HepG2 (cell line): ENCODE measurements around the gene PRELID1. TPM values are rescaled to one million over a fixed set of nuclear protein-coding genes. Genes with fewer than 3 reads are reported as not detected.

Experiments used
- ATAC-seq: fragments of 200-7000 bp; cut with Tn5 transposase; 3 replicates; pipeline ENCODE4 v1.9.1; 2020; ENCODE audit warnings: mild to moderate bottlenecking, moderate library complexity
- BruUV-seq: library from RNA; stranded (reverse); fragments of 400-500 nt; replicated peaks from 2 replicates; lab custom pipeline; 2021; lab: Mats Ljungman, UMichigan
- CTCF ChIA-PET: fragments of 300-600 bp; formaldehyde crosslinking; extraction: SDS; loops from one replicate; lab custom pipeline; 2021; ENCODE audit warnings: low total read pairs, inconsistent platforms, low intra/inter-chr PET ratio; lab: Yijun Ruan, JAX
- POLR2A ChIA-PET: fragments of 350-600 bp; sonication (Branson Sonifier 250); formaldehyde crosslinking; loops from one replicate; lab custom pipeline; 2020; ENCODE audit warnings: antibody characterized with exemption, inconsistent platforms; lab: Yijun Ruan, JAX
- DNase-seq: peaks from one replicate; pipeline ENCODE4 v3.0.0-alpha.2; 2015; ENCODE audit warnings: low spot score
- FAIRE-seq: peaks from 3 replicates; lab custom pipeline; 2011; peaks lifted over from hg19 to GRCh38; lab: Jason Lieb, UNC
- H2AFZ ChIP-seq: one replicate; pipeline ENCODE4 v1.6.1; 2011; ENCODE audit warnings: low read length, inconsistent platforms
- H3K27ac ChIP-seq: fragments of 300-600 bp; 3 replicates; pipeline ENCODE4 v1.8.0; 2011; ENCODE audit warnings: mixed run types, mild to moderate bottlenecking, mixed read lengths, low read length, inconsistent platforms; ENCODE audit not compliant: insufficient read depth; ENCODE audit errors: extremely low read length
- H3K27me3 ChIP-seq, 2 experiments: fragments of 200-600 bp in 1 of 2; 2 replicates in 1 of 2; 3 replicates in 1 of 2; pipeline versions ENCODE4 v1.6.0 to v1.8.0; 2011; ENCODE audit warnings: low read length in 2 of 2, mild to moderate bottlenecking in 2 of 2, moderate library complexity in 2 of 2, inconsistent platforms in 1 of 2; ENCODE audit not compliant: insufficient read depth in 2 of 2, control insufficient read depth in 1 of 2
- H3K36me3 ChIP-seq, 2 experiments: fragments of 200-600 bp in 1 of 2; replicated peaks in 1 of 2; 2 replicates in 1 of 2; 3 replicates in 1 of 2; pipeline versions ENCODE4 v1.5.1 to v1.8.0; 2011; ENCODE audit warnings: low read length in 2 of 2, inconsistent platforms in 1 of 2; ENCODE audit not compliant: insufficient read depth in 2 of 2, control insufficient read depth in 1 of 2
- H3K4me1 ChIP-seq: 2 replicates; pipeline ENCODE4 v1.5.1; 2012; ENCODE audit warnings: low read length, inconsistent platforms; ENCODE audit not compliant: insufficient read depth
- H3K4me2 ChIP-seq: 2 replicates; pipeline ENCODE4 v1.6.0; 2011; ENCODE audit warnings: low read depth, low read length, inconsistent platforms
- H3K4me3 ChIP-seq, 3 experiments: fragments of 200-600 bp in 1 of 3; sonication (generic), shearing (Covaris generic) in 1 of 3; replicated peaks in 1 of 3; 2 replicates each; pipeline ENCODE4 v1.5.1; 2011 to 2016; ENCODE audit warnings: low read length in 3 of 3, inconsistent platforms in 2 of 3, low read depth in 2 of 3, mild to moderate bottlenecking in 2 of 3, control low read depth in 1 of 3, mixed read lengths in 1 of 3; ENCODE audit not compliant: insufficient read depth in 1 of 3
- H3K79me2 ChIP-seq: one replicate; pipeline ENCODE4 v1.6.1; 2011; ENCODE audit warnings: low read length, inconsistent platforms; ENCODE audit not compliant: insufficient read depth
- H3K9ac ChIP-seq: 2 replicates; pipeline ENCODE4 v1.6.0; 2011; ENCODE audit warnings: mild to moderate bottlenecking, low read depth, low read length, inconsistent platforms; ENCODE audit not compliant: insufficient read depth
- H3K9me3 ChIP-seq: 2 replicates; pipeline ENCODE4 v1.5.1; 2012; ENCODE audit warnings: mild to moderate bottlenecking, low read length
- H4K20me1 ChIP-seq: 2 replicates; pipeline ENCODE4 v1.6.0; 2011; ENCODE audit warnings: inconsistent platforms, mild to moderate bottlenecking, low read length, moderate library complexity; ENCODE audit not compliant: insufficient read depth
- DPF2 ChIP-seq: sonication (generic); formaldehyde crosslinking; IDR thresholded peaks from 2 replicates; pipeline ENCODE4 v1.4.0; 2020; ENCODE audit warnings: mild to moderate bottlenecking, low read depth, missing genetic modification reagents, borderline replicate concordance
- ELF3 ChIP-seq: IDR thresholded peaks from 2 replicates; pipeline ENCODE4 v1.6.1; 2016; ENCODE audit warnings: missing genetic modification reagents, missing compliant biosample characterization
- KLF15 ChIP-seq: sonication (generic); formaldehyde crosslinking; IDR thresholded peaks from 2 replicates; pipeline ENCODE4 v1.8.1; 2023; ENCODE audit warnings: borderline replicate concordance, mild to moderate bottlenecking, inconsistent platforms, missing genetic modification reagents, mixed read lengths
- MAFK ChIP-seq, 2 experiments: IDR thresholded peaks in 1 of 2; conservative IDR thresholded peaks in 1 of 2; 2 replicates each; pipeline ENCODE4 v1.6.1; 2011; ENCODE audit warnings: improper control_type of control experiment in 2 of 2, low read length in 2 of 2
- MIER3 ChIP-seq: IDR thresholded peaks from 2 replicates; pipeline ENCODE4 v1.6.1; 2016; ENCODE audit warnings: missing compliant biosample characterization, borderline replicate concordance
- PAWR ChIP-seq: sonication (generic); formaldehyde crosslinking; IDR thresholded peaks from 2 replicates; pipeline ENCODE4 v1.4.0; 2020; ENCODE audit warnings: missing genetic modification reagents, mild to moderate bottlenecking, borderline replicate concordance
- PRDM15 ChIP-seq: sonication (generic); formaldehyde crosslinking; IDR thresholded peaks from 2 replicates; pipeline ENCODE4 v1.4.0; 2020; ENCODE audit warnings: missing genetic modification reagents
- RXRA ChIP-seq: sonication (generic); formaldehyde crosslinking; IDR thresholded peaks from 2 replicates; pipeline ENCODE4 v1.5.1; 2020; ENCODE audit warnings: missing genetic modification reagents
- SMC3 ChIP-seq: IDR thresholded peaks from 2 replicates; pipeline ENCODE4 v1.6.1; 2011; ENCODE audit warnings: low read length, improper control_type of control experiment
- SP2 ChIP-seq: sonication (generic); formaldehyde crosslinking; IDR thresholded peaks from 2 replicates; pipeline ENCODE4 v1.5.1; 2020; ENCODE audit warnings: mild to moderate bottlenecking, missing genetic modification reagents
- TFAP4 ChIP-seq: sonication (generic); IDR thresholded peaks from 2 replicates; pipeline ENCODE4 v1.6.1; 2016; ENCODE audit warnings: low read depth, borderline replicate concordance
- XRCC5 ChIP-seq: fragments of 200-400 bp; formaldehyde crosslinking; optimal IDR thresholded peaks from 2 replicates; pipeline ENCODE3; 2017; ENCODE audit warnings: mild to moderate bottlenecking, low read length
- ZFP1 ChIP-seq: IDR thresholded peaks from 2 replicates; pipeline ENCODE4 v1.6.1; 2016
- ZNF124 ChIP-seq: sonication (generic); formaldehyde crosslinking; IDR thresholded peaks from 2 replicates; pipeline ENCODE4 v1.4.0; 2020; ENCODE audit warnings: missing genetic modification reagents
- ZNF34 ChIP-seq: sonication (generic); formaldehyde crosslinking; IDR thresholded peaks from 2 replicates; pipeline ENCODE4 v1.4.0; 2020; ENCODE audit warnings: mild to moderate bottlenecking, missing genetic modification reagents, borderline replicate concordance
- ZNF430 ChIP-seq: sonication (generic); formaldehyde crosslinking; IDR thresholded peaks from 2 replicates; pipeline ENCODE4 v1.9.0; 2021; ENCODE audit warnings: mild to moderate bottlenecking, missing genetic modification reagents
- ZNF44 ChIP-seq: sonication (generic); formaldehyde crosslinking; IDR thresholded peaks from 2 replicates; pipeline ENCODE4 v1.5.1; 2020; ENCODE audit warnings: mild to moderate bottlenecking, missing genetic modification reagents
- ZNF75D ChIP-seq: sonication (generic); formaldehyde crosslinking; IDR thresholded peaks from 2 replicates; pipeline ENCODE4 v1.8.1; 2023; ENCODE audit warnings: missing genetic modification reagents, mild to moderate bottlenecking, borderline replicate concordance
- ZNF839 ChIP-seq: sonication (generic); formaldehyde crosslinking; IDR thresholded peaks from 2 replicates; pipeline ENCODE4 v1.4.0; 2020; ENCODE audit warnings: missing genetic modification reagents, mild to moderate bottlenecking, borderline replicate concordance
- ZSCAN30 ChIP-seq: sonication (generic); formaldehyde crosslinking; IDR thresholded peaks from 2 replicates; pipeline ENCODE4 v1.5.0; 2020; ENCODE audit warnings: mild to moderate bottlenecking, missing genetic modification reagents
- WGBS: methylation state at CpG from one replicate; pipeline ENCODE4 v1.1.6; 2017; ENCODE audit warnings: low lambda C conversion rate; 5-methylcytosine and 5-hydroxymethylcytosine counted together
- in situ Hi-C: cut with HindIII; loops from 2 replicates; pipeline ENCODE4 v1.10.0; 2017; ENCODE audit warnings: low pct_unique_long_range_greater_than_20kb; ENCODE audit not compliant: extremely low pct_ligation_motif_present
- intact Hi-C: fragments of 100-400 bp; cut with micrococcal nuclease; formaldehyde crosslinking; loops from one replicate; pipeline ENCODE4 v1.10.0; 2022; ENCODE audit not compliant: unreplicated experiment
- polyA plus RNA-seq, 8 experiments: library from polyadenylated mRNA; depleted of rRNA in 3 of 8; stranded (reverse) in 7 of 8; unstranded in 1 of 8; fragments of >200 nt; fragmentation: Illumina TruSeq in 4 of 8; extraction: Trizol in 4 of 8; gene quantifications; 2 replicates each; pipeline versions ENCODE4 v1.2.1 to v1.2.3, GENCODE V29; 2011 to 2016; ENCODE audit warnings: low read depth in 4 of 8, missing spikeins in 1 of 8, mixed read lengths in 1 of 8; ENCODE audit not compliant: insufficient read depth in 1 of 8
- total RNA-seq, 5 experiments: library from RNA; depleted of rRNA; stranded (reverse); fragments of >200 nt; fragmentation: Illumina TruSeq; extraction: Trizol; gene quantifications; 2 replicates each; pipeline ENCODE4 v1.2.3, GENCODE V29; 2016; ENCODE audit warnings: low read depth in 1 of 5

The PRELID1 gene
- total and polyA plus RNA-seq, 2 of the 13 experiments (the other 11 are each of a cell fraction or from before 2014, with no cell fraction given): 250 to 271 TPM

GRCh38 chr5:177311723-177312648 is 8.4 kb downstream of the PRELID1 start, which contains the start of gene MXD3:
Gene MXD3, minus strand, starts transcription at chr5:177311898. Its CDS starts 68 bp downstream, at chr5:177311830.
- Histone ChIP-seq H3K79me2 (peaks cover 4% of the 10 kb centered on the region), H3K36me3 (peaks cover 4 to 12% of the 10 kb centered on the region in 2 experiments; a peak in 4 of 5 replicates), H3K9me3 (no peaks in the 10 kb centered on the region), H3K4me3 (peak within 1 kb of the TSS; percentile 63 to 79 (median 75)), H4K20me1 (peaks cover 5% of the 10 kb centered on the region; the same call in 1 of the 2 replicates), H3K27me3 (no peaks in the 10 kb centered on the region), H3K4me2 (peak within 1 kb of the TSS; percentile 91), H3K27ac (peak within 1 kb of the TSS; percentile 95), H2AFZ (no peak within 1 kb of the TSS), H3K4me1 (peaks cover 51% of the 10 kb centered on the region), H3K9ac (peak within 1 kb of the TSS; percentile 84)
- DNase-seq (peak; percentile 94), FAIRE-seq (peak; percentile 56), ATAC-seq (peak; percentile 71)
- in situ Hi-C loops (loop anchor here (5.0 kb wide), 2 partner anchors 50 to 135 kb away; partner anchors contain the start of gene PRR7), intact Hi-C loops (loop anchor here (2.0 to 5.0 kb wide), 2 partner anchors 25 to 185 kb away; partner anchors contain the start of gene PDLIM7)
- ChIA-PET POLR2A (interaction anchor here (1.1 to 4.0 kb wide), 5 partner anchors 40 to 225 kb away, joined by 4 to 30 read pairs (median 5); partner anchors contain the start of genes FGFR4 and LMAN2), CTCF (interaction anchor here (1.3 kb wide), 1 partner anchor 50 kb away, joined by 3 read pairs; no protein-coding TSS in a partner anchor)
- BruUV-seq: no TSS peak
- WGBS: 0% methylated on average over 17 of the region's 78 CpGs
- no peak for TF ChIP-seq PRDM15 (CRISPR knock-in tag)
- TF ChIP-seq ZNF430 (CRISPR knock-in tag): no peak
- no peak for TF ChIP-seq ZNF124 (CRISPR knock-in tag)
- no peak for TF ChIP-seq ZNF44 (CRISPR knock-in tag)
- TF ChIP-seq ZNF34 (CRISPR knock-in tag): no peak
- TF ChIP-seq SP2: peak; percentile 57
- TF ChIP-seq DPF2 (CRISPR knock-in tag): no peak
- no peak for TF ChIP-seq MAFK (conservative IDR thresholded peaks at IDR 0.05 in 1 of 2, IDR thresholded peaks at IDR 0.05 in 1 of 2; ENCODE audit: low read length in 2 of 2)
- no peak for TF ChIP-seq ZFP1
- TF ChIP-seq XRCC5: no peak
- TF ChIP-seq ZNF839 (CRISPR knock-in tag): no peak
- TF ChIP-seq MIER3 (CRISPR knock-in tag): peak; percentile 34; the same call in 1 of the 2 replicates
- TF ChIP-seq KLF15 (CRISPR knock-in tag): peak; percentile 83; the same call in 1 of the 2 replicates
- TF ChIP-seq ELF3 (CRISPR knock-in tag): no peak
- no peak; the same call in 1 of the 2 replicates for TF ChIP-seq RXRA (CRISPR knock-in tag)
- TF ChIP-seq TFAP4: no peak; the same call in 1 of the 2 replicates
- TF ChIP-seq ZSCAN30 (CRISPR knock-in tag): no peak
- no peak for TF ChIP-seq PAWR (CRISPR knock-in tag)
- no peak for TF ChIP-seq SMC3
- TF ChIP-seq ZNF75D: no peak
